ENCODE data around the gene RAB23.

RAB23 gene

GRCh38 chr6:57252137-57252536, 30.0 kb upstream of the RAB23 start:
- no peak for TF ChIP-seq CTCF (IDR thresholded peaks at IDR 0.05)

GRCh38 chr6:57250348-57250747, 28.2 kb upstream of the RAB23 start:
- TF ChIP-seq CTCF (IDR thresholded peaks at IDR 0.05), result no peak

GRCh38 chr6:57248311-57248895, 26.3 kb upstream of the RAB23 start:
- no peak for TF ChIP-seq CTCF (IDR thresholded peaks at IDR 0.05)

- no peak for TF ChIP-seq CTCF (IDR thresholded peaks at IDR 0.05)
Observed at GRCh38 chr6:57247603-57248002, 25.5 kb upstream of the RAB23 start.

DNA sequence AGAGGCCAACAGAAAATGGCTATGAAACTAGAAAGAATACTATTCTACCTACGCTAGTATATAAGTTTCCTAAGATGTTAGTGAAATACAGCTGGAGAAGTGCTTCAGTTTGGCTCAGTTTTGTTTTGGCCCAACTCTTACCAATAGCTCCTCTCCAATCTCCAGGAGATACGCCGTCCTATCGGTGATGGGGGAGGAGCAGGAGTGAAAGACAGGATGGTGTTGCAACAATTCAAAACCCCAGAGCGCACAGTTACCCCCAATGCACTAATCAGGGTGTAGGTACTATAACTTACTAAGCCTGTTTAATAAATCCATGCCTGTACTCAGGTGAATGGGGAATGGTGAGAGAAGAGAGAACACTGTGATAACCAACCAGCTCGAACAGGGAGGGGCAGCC, 24.2 kb upstream of the RAB23 start:
- no peak for TF ChIP-seq CTCF (IDR thresholded peaks at IDR 0.05)

DNA sequence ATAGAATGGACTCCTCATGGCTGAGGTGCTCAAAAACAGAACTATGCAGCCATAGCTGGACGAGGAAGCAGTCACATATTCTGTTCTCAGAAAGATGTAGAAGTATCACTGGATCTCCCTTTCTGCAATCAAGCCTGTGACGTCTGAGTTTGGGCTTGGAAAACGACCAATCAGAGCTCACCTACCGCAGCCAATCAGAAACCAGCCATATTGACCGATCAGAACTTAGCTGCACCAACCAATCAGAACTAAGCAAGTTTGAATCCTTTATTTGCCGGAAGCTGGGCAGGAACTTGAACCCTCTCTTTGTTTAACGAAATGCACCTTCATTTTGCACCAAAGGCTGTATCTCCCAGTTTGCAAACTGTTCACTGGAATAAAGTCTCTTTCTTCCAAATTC, 21.8 kb upstream of the RAB23 start:
- TF ChIP-seq CTCF (IDR thresholded peaks at IDR 0.05), result no peak

- no peak for TF ChIP-seq CTCF (IDR thresholded peaks at IDR 0.05)
Observed at GRCh38 chr6:57242505-57242904, 20.4 kb upstream of the RAB23 start.

DNA sequence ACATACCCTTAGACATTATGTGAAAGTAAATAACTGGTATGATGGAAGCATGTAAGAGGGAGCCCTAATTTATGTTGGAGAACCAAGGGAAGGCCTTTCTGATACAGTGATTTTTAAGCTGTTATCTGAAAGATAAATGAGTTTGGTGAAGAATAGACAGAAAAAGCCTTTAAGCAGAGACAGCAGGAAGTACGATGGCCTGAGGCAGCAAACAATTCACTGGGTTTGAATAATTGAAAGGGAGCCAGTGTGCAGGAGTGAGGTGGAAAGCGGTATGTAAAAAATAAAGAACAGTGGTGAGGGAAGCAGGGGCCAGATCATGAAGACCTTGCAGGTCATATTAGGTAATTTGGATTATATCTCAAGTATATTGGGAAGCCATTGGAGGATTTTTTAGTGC, 4.1 kb upstream of the RAB23 start:
- TF ChIP-seq CTCF (IDR thresholded peaks at IDR 0.05), result no peak
